Measurements from ENCODE around the gene WLS. TPM values are rescaled to one million over a fixed set of nuclear protein-coding genes. Genes with fewer than 3 reads are reported as not detected.

WLS gene
- total RNA-seq, 2 experiments from 2014 or later, result 0.22 to 0.52 TPM

GRCh38 chr1:68165665-68166064 lies 66.7 kb downstream of the WLS start:
- no peaks in the 10 kb centered on the region for H3K4me1 Mint-ChIP-seq (ENCODE audit: low read depth)

GRCh38 chr1:68164918-68165317 lies 67.4 kb downstream of the WLS start:
- Histone ChIP-seq H3K4me3 (ENCODE audit: low read length) (no peak overlapping the region), H3K9me3 (ENCODE audit: control insufficient read depth in 1 of 2, insufficient read depth in 1 of 2, low read length in 2 of 2) (peaks cover 0 to 13% of the 10 kb centered on the region in 2 experiments), H3K36me3 (ENCODE audit: insufficient read depth, low read length) (no peaks in the 10 kb centered on the region), H3K27ac (ENCODE audit: low read depth in 1 of 2, low read length in 2 of 2) (no peak overlapping the region), H3K27me3 (ENCODE audit: control insufficient read depth in 1 of 2, insufficient read depth in 2 of 2, low read length in 2 of 2) (no peaks in the 10 kb centered on the region), H3K4me1 (ENCODE audit: insufficient read depth, low read length) (no peaks in the 10 kb centered on the region)
- intact Hi-C loops (cut with DNase I, micrococcal nuclease), result no loop called here
- no peaks in the 10 kb centered on the region for H3K4me1 Mint-ChIP-seq (ENCODE audit: low read depth)
- ChIA-PET POLR2A (no interaction called here), CTCF (no interaction called here)
- H3K36me3 Mint-ChIP-seq (ENCODE audit: low read depth), result no peaks in the 10 kb centered on the region
- no peaks in the 10 kb centered on the region for H3K9me3 Mint-ChIP-seq
- no peak for TF ChIP-seq CTCF (IDR thresholded peaks at IDR 0.05)
- ATAC-seq (ENCODE audit: poor library complexity) (no peak), DNase-seq (no peak)
- H3K27ac Mint-ChIP-seq, result no peak overlapping the region
- peaks cover 15% of the 10 kb centered on the region for H3K27me3 Mint-ChIP-seq
- H3K4me3 Mint-ChIP-seq, result no peak overlapping the region

More at GRCh38 chr1:68165665-68166064, 66.7 kb downstream of the WLS start:
- Histone ChIP-seq H3K27me3 (ENCODE audit: control insufficient read depth in 1 of 2, insufficient read depth in 2 of 2, low read length in 2 of 2) (no peaks in the 10 kb centered on the region), H3K9me3 (ENCODE audit: control insufficient read depth in 1 of 2, insufficient read depth in 1 of 2, low read length in 2 of 2) (peaks cover 0 to 13% of the 10 kb centered on the region in 2 experiments), H3K36me3 (ENCODE audit: insufficient read depth, low read length) (no peaks in the 10 kb centered on the region), H3K4me3 (ENCODE audit: low read length) (no peak overlapping the region), H3K27ac (ENCODE audit: low read depth in 1 of 2, low read length in 2 of 2) (no peak overlapping the region), H3K4me1 (ENCODE audit: insufficient read depth, low read length) (no peaks in the 10 kb centered on the region)
- Mint-ChIP-seq H3K27me3 (peaks cover 17% of the 10 kb centered on the region), H3K4me3 (no peak overlapping the region), H3K9me3 (no peaks in the 10 kb centered on the region), H3K27ac (no peak overlapping the region), H3K36me3 (ENCODE audit: low read depth) (no peaks in the 10 kb centered on the region)
- POLR2A ChIA-PET, result no interaction called here
- TF ChIP-seq CTCF (IDR thresholded peaks at IDR 0.05), result no peak
- intact Hi-C loops (cut with DNase I, micrococcal nuclease), result no loop called here
- no peak for DNase-seq
- CTCF ChIA-PET, result no interaction called here
- ATAC-seq (ENCODE audit: poor library complexity), result no peak

- no peak overlapping the region for H3K27ac Mint-ChIP-seq
- H3K36me3 Mint-ChIP-seq (ENCODE audit: low read depth), result no peaks in the 10 kb centered on the region
- peaks cover 9% of the 10 kb centered on the region for H3K27me3 Mint-ChIP-seq
- Histone ChIP-seq H3K4me1 (ENCODE audit: insufficient read depth, low read length) (no peaks in the 10 kb centered on the region), H3K36me3 (ENCODE audit: insufficient read depth, low read length) (no peaks in the 10 kb centered on the region), H3K4me3 (ENCODE audit: low read length) (no peak overlapping the region), H3K9me3 (ENCODE audit: control insufficient read depth in 1 of 2, insufficient read depth in 1 of 2, low read length in 2 of 2) (peaks cover 0 to 13% of the 10 kb centered on the region in 2 experiments), H3K27me3 (ENCODE audit: control insufficient read depth in 1 of 2, insufficient read depth in 2 of 2, low read length in 2 of 2) (no peaks in the 10 kb centered on the region), H3K27ac (ENCODE audit: low read depth in 1 of 2, low read length in 2 of 2) (no peak overlapping the region)
- TF ChIP-seq CTCF (IDR thresholded peaks at IDR 0.05), result no peak
- ChIA-PET POLR2A (no interaction called here), CTCF (no interaction called here)
- intact Hi-C loops (cut with DNase I, micrococcal nuclease), result no loop called here
- no peak overlapping the region for H3K4me3 Mint-ChIP-seq
- H3K4me1 Mint-ChIP-seq (ENCODE audit: low read depth), result no peaks in the 10 kb centered on the region
- ATAC-seq (ENCODE audit: poor library complexity), result no peak
- DNase-seq, result no peak
- no peaks in the 10 kb centered on the region for H3K9me3 Mint-ChIP-seq
Observed at GRCh38 chr1:68163220-68163619, 69.1 kb downstream of the WLS start.

All from CD4-positive, alpha-beta T cell (primary cell).